GM19035 (cell line): ENCODE measurements around the gene LIPG.
"Not testable (repeated sequence)": the region's sequence is repeated elsewhere in the genome, so short reads cannot be mapped to it uniquely, and the experiment has no call there.

Experiments used
- ATAC-seq: cut with Tn5 transposase; IDR thresholded peaks from one replicate; pipeline ENCODE4 v1.9.1; 2021; ENCODE audit not compliant: unreplicated experiment

Gene LIPG

GRCh38 chr18:49561289-49562193 is at the start of gene LIPG:
TSS of gene LIPG (plus strand) at chr18:49562057. CDS start at chr18:49562309, 252 bp downstream.
- no peak for ATAC-seq

DNA sequence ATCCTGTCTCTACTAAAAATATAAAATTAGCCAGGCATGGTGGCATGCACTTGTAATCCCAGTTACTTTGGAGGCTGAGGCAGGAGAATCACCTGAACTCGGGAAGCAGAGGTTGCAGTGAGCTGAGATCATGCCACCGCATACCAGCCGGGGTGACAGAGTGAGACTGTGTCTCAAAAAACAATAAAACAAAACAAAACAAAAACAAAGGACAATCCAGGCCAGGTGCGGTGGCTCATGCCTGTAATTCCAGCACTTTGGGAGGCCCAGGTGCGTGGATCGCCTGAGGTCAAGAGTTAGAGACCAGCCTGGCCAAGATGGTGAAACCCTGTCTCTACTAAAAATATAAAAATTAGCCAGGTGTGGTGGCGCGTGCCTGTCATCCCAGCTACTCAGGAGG is 49.0 kb upstream of the LIPG start:
- not testable (repeated sequence) for ATAC-seq

GRCh38 chr18:49514577-49514976 is 47.3 kb upstream of the LIPG start:
- ATAC-seq = no peak

DNA sequence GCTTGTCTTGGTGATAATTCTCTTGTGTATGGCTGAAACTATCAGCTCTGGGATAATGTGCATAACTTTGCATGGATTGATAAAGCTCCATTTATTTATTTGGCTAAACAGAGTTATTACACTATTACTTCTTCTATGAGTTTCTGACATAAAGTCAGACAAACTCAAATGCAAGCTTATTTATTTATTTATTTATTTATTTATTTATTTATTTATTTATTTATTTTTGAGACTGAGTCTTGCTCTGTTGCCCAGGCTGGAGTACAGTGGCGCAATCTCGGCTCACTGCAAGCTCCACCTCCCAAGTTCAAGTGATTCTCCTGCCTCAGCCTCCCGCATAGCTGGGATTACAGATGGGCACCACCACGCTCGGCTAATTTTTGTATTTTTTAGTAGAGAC is 46.9 kb upstream of the LIPG start:
- ATAC-seq = not testable (repeated sequence)

- ATAC-seq = no peak
Measured at GRCh38 chr18:49515516-49515915, 46.3 kb upstream of the LIPG start.

- ATAC-seq = no peak
Measured at GRCh38 chr18:49517483-49517882, 44.4 kb upstream of the LIPG start.

DNA sequence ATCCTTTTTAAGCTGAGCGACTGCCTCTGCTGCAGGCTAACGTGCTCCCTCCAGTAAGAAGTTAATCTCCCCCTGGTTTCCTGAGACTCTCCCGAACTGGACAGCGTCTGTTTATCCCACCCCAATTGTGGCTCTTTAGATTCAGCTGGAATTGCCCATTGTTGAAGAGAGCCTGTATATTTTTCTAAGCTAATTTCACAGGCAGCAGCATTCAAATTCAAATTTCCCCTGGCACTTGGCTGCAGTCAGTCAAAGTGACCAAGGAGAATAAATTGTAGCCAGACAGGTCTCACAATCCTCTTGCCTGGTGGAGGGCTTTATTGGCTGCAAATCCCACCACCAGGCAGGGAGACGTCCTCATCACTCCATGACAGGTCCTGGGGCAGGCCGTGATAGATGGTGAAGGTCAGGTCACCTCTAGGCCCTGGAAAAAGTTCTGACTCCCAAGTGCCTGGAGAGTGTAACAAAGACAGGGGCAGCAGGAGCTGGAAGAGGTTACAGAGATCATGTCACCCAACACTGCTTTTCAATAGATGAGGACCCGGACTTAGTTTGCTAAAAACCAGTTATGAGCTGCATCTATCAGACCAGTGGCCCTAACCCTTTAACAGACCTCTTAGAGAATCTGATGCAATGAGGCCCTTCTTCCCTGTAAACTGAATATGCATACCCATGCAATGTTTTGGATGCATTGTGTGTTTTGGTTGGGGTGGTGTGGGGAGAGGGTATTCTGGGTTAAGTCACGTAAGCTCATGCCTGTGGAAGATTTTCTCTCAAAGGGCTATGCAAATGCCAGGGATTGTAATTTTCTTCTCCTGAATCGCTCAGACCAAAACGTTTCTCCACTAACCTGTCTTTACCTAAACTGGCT is 42.5 kb upstream of the LIPG start:
- no peak for ATAC-seq

DNA sequence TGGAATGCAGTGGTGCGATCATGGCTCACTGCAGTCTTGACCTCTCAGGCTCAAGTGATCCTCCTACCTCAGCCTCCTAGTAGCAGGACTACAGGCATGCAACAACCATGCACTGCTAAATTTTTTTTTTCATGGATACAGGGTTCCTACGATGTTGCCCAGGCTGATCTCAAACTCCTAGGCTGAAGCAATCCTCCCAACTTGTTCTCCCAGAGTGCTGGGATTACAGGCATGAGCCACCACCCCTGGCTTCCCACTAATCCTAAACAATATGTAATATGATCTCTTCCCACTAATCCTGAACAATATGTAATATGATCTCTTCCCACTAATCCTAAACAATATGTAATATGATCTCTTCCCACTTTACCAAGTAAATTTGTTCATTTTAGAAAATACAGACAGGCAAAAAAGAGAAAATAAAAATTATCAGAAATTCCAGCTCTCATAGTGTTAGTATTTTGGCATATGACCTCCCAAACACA is 41.2 kb upstream of the LIPG start:
- ATAC-seq = no peak

DNA sequence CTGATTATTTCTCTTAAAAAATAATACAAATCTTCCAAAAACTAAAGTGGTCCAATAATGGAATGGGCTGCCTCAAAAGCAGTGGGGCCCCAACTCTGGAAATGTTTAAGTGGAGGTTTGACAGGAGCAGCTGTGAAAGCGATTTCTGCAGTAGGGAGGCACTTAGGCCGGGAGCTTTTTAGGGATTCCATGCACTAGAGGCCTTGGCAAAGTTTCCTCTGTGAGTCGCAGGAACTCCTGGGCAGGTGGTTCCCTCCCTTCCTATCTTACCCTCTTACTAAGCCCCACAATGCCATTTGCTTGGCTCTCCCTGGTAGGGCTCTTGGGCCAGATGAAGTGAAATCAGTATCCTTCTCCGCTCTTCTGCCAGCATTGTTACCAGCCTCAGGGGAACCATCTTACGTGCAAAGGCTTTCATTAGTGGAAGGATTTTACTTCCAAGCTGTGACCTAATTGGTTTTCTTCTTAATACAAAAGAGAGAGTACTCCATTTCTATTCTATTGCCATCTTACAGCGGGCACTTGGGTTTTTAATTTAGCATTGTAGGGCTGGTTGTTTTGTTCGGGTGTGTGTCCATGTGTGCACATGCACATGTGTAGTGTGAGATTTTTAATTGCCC is 40.5 kb upstream of the LIPG start:
- no peak for ATAC-seq

GRCh38 chr18:49523580-49524093 is 38.2 kb upstream of the LIPG start:
- ATAC-seq = not testable (repeated sequence)

- no peak for ATAC-seq
Measured at GRCh38 chr18:49524349-49524748, 37.5 kb upstream of the LIPG start.

DNA sequence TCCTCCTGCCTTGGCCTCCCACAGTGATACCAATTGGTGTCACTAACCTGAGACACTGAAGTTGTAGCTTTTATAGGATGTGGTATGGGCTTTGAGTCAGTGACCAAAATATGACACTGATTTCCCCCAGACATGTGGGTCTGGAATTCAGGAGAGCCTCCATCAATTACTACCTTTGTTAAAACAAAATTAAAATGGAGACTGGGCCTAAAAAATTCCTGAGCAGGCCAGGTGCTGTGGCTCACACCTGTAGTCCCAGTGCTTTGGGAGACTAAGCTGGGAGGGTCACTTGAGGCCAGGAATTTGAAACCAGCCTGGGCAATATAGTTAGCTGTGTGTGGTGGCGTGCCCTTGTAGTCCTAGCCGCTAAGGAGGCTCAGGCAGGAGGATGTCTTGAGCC is 36.9 kb upstream of the LIPG start:
- ATAC-seq = no peak

DNA sequence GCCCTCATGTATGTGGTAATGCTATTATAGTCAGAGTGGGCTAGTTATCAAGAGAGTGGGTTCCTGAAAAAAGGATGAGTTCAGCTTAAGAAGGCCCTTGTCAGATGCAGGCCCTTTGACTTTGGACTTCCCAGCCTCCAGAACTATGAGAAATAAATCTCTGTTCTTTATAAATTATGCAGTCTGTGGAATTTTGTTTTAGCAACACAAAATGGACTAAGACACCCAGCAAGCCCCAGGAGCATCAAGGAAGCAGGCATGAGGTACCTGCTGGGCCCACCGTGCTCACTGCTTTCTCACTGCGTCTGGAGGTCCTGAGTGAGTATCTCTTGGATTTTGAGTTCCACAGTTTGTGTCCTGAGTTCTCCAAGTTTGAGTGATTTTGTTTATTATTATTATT is 35.9 kb upstream of the LIPG start:
- no peak for ATAC-seq

GRCh38 chr18:49527631-49528327 is 34.1 kb upstream of the LIPG start:
- ATAC-seq = no peak

DNA sequence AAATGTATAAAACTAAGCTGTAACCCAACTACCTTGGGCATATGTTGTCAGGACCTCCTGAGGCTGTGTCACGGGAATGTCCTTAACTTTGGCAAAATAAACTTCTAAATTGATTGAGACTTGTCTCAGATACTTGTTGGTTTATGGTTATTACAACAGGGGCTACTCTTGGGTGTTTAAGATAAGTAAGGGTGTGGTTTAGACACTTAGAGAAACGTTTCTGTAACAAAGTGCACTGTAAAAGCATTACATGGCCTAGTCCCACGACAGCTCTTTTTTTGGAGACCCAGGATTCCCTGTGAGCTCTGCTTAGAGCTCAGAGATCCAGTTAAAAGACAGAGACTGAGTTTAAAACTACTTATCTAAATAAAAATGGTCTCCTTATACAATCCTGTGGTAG is 32.3 kb upstream of the LIPG start:
- ATAC-seq = no peak

- no peak for ATAC-seq
Measured at GRCh38 chr18:49531678-49532153, 30.1 kb upstream of the LIPG start.

DNA sequence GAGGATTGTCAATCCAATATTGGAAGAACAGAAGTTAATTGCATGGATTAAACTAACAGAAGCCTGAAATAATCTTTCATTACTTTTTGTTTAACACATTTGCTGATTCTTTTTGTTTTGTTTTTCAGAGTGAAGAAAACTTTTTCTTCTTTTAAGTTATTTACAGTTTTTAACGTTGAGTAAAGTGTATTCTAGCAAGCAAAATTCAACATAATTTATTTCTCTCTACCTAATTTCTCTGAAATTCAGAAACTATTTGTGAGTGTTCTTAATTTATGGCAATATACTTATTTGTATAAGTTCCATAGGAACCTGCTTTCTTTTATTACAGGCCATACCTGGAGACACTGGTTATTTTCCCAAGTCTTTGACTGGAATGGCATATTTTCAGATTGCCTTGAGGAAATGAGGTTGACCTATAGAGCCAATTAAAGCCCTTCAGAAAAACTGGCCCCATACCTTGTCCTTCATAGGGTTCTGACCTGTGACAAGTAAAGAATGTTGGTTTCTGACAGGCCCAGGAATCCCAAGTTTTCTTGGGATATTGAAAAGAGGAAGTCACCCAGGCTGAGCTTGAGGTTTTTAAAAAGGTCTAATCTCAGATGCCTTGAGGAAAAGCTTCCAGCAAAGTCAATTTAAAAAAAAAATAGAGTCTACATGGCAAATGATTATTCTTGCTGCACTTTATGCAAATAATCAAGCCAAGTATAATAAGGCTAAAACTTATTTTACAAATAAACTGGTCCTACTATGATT is 26.8 kb upstream of the LIPG start:
- ATAC-seq = no peak

GRCh38 chr18:49537232-49537896 is 24.5 kb upstream of the LIPG start:
- ATAC-seq = no peak

GRCh38 chr18:49544362-49544761 is 17.5 kb upstream of the LIPG start:
- ATAC-seq = no peak
